ENCODE measurements around the gene MARK2.
A peak's percentile ranks its signal among the peaks of the same experiment; 100 is the strongest.
"Not testable (repeated sequence)": the region's sequence is repeated elsewhere in the genome, so short reads cannot be mapped to it uniquely, and the experiment has no call there.

Gene MARK2

DNA sequence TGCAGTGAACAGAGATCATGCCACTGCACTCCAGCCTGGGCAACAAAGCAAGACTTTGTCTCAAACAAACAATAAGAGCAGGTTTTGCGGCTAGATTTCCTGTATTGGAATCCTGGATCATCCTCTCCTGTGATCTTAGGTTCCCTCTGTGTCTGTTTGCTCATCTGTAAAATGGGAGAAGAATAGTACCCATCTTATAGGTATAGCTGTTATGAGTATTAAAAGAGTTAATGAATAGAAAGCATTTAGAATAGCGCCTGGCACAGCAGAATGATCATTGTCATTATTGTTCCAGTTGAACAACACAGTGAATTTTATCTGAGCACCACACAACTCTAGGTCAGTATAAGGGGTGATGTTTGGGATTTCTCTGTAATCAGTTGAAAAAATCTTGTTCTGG, 10.8 kb downstream of the MARK2 start:
- no peak overlapping the region for H3K4me3 ChIP-seq (ENCODE audit: low read depth, low read length)
- no peak for DNase-seq (ENCODE audit: low read depth)

GRCh38 chr11:63850920-63851319, 12.0 kb downstream of the MARK2 start:
- no peak overlapping the region for H3K4me3 ChIP-seq (ENCODE audit: low read depth, low read length)
- no peak for DNase-seq (ENCODE audit: low read depth)

- H3K4me3 ChIP-seq (ENCODE audit: low read depth, low read length): no peak overlapping the region
- no peak for DNase-seq (ENCODE audit: low read depth)
Measured at GRCh38 chr11:63851364-63851763, 12.5 kb downstream of the MARK2 start.

GRCh38 chr11:63853476-63853875, 14.6 kb downstream of the MARK2 start:
- no peak overlapping the region for H3K4me3 ChIP-seq (ENCODE audit: low read depth, low read length)
- DNase-seq (ENCODE audit: low read depth): no peak

- H3K4me3 ChIP-seq (ENCODE audit: low read depth, low read length): no peak overlapping the region
- no peak for DNase-seq (ENCODE audit: low read depth)
Measured at GRCh38 chr11:63854696-63855095, 15.8 kb downstream of the MARK2 start.

DNA sequence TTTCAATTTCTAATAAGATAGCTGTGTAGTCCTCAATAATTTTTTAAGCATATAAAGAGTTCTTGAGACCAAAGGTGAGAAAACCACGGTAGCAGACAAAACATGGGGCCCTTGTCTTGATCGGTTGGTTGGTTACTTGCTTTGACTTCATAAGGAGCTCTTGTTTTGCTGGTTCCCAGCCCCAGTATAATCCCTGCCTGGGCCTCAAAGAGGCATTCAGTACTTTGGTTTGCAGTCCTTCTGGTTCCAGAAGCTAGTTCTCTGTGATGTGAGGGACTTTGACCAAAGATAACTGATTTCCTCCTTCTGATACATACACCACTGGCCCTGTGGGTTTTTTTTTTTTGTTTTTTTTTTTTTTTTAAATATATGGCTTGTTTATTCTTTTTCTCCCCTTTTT, 17.1 kb downstream of the MARK2 start:
- no peak overlapping the region for H3K4me3 ChIP-seq (ENCODE audit: low read depth, low read length)
- no peak for DNase-seq (ENCODE audit: low read depth)

DNA sequence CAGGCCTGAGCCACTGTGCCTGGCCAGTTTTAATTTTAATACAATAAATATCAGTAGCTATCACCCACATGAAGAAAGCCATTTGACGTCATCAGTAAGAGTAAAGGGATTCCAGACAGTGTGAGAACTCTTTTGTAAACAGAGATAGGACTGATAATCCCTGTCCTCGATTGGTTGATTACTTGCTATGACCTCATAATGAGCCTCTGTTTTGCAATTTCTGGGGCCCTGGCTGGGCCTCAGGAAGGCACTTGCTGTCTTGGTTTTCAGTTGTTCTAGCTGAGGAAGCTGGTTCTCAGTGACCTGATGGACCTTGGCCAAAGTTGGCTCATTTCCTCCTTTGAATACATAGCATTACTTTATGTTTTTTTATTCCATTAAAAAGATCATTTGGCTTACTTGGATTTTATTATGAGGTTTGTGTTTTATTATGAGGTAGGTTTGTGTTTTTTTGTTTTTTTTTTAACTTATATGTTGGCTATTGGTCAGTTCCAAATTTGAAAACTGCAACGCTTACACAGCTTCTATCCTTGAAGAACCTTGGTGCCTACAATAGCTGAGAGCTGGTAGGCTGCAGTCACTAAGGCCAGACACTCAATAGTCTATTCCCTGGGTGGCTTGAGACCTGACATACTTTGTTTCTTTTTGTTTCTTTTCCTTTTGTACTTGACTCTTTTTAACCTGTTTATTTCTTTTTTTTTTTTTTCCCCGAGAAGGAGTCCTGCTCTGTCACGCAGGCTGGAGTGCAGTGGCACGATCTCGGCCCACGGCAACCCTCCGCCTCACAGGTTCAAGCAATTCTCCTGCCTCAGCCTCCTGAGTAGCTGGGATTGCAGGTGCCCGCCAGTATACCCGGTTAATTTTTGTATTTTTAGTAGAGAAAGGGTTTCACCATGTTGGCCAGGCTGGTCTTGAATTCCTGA, 20.0 kb downstream of the MARK2 start:
- peak; percentile 64 for DNase-seq (ENCODE audit: low read depth)
- H3K4me3 ChIP-seq (ENCODE audit: low read depth, low read length): no peak overlapping the region

DNA sequence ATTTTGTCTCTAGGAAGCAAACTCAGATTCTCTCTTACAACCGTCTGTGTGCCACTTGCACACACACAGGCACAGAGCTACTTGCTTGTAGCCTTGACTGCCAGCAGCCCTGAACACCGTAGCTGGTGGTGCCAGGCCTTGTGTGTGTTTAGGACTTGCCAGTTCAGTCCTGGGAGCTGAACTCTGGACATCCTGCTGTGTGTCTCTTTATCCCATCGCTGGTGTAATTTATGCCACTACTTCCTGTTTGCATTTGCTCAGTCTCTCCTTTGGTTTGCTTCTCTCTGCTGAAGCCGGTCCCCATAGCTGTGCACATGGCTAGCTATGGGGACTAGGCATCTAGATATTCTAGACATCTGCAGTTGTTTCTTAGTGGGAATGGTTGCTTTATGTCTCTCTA, 24.0 kb downstream of the MARK2 start:
- H3K4me3 ChIP-seq (ENCODE audit: low read depth, low read length): no peak overlapping the region
- DNase-seq (ENCODE audit: low read depth): no peak

DNA sequence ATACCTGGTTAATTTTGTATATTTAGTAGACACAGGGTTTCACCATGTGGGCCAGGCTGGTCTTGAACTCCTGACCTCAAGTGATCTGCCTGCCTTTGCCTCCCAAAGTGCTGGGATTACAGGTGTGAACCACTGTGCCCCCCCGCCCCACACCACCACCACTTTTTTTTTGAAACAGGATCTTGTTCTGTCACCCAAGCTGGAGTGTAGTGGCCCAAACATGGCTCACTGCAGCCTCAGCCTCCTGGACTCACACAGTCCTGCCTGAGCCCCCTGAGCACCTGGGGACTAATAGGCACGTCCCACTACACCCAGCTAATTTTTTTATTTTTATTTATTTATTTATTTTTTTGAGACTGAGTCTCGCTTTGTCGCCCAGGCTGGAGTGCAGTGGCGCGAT, 24.7 kb downstream of the MARK2 start:
- not testable (repeated sequence) for H3K4me3 ChIP-seq (ENCODE audit: low read depth, low read length); DNase-seq (ENCODE audit: low read depth)

- no peak overlapping the region for H3K4me3 ChIP-seq (ENCODE audit: low read depth, low read length)
- DNase-seq (ENCODE audit: low read depth): no peak
Measured at GRCh38 chr11:63866211-63866610, 27.3 kb downstream of the MARK2 start.

DNA sequence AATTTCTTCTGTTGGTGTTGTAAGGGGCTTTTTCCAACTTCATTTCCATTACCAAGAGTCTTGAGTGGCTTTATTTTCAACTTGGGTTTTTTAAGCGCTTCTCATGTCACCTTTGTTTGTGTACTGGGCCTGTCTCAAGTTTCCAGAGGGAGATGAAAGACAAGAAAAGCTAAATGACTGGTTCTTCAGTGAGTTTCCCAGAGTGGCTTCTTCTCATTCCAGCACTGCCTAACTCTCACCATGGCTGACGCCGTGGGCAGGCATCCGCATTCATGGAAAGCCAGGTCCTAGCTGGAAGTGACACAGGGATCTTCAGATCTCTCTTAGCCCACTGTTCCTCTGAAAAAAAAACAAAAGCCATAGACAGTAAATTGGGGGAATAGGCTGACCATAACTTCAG, 28.6 kb downstream of the MARK2 start:
- no peak for DNase-seq (ENCODE audit: low read depth)
- H3K4me3 ChIP-seq (ENCODE audit: low read depth, low read length): no peak overlapping the region

GRCh38 chr11:63868399-63869064, 29.6 kb downstream of the MARK2 start:
- DNase-seq (ENCODE audit: low read depth): no peak
- H3K4me3 ChIP-seq (ENCODE audit: low read depth, low read length): no peak overlapping the region

DNA sequence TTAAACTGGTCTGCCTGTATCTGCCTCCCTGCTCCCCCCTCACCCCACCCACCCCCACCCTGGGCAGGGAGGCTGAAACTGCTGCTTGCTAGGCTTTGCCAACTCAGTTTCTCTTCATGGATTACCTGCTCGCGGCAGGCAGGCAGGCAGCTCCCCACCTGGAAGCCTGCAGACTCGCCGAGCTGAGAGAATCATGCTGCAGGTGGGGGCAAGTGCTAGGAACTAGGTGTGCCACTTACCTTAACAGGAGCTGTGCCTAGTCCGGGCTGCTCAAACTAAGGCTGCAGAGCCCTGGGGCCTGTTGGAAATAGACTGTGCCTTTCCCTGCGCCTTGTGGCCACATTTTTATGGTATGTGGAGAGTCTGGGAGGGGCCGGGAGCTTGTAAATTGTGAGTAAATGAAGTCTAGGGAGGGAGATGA, 30.3 kb downstream of the MARK2 start:
- no peak overlapping the region for H3K4me3 ChIP-seq (ENCODE audit: low read depth, low read length)
- DNase-seq (ENCODE audit: low read depth): no peak

- no peak overlapping the region for H3K4me3 ChIP-seq (ENCODE audit: low read depth, low read length)
- DNase-seq (ENCODE audit: low read depth): no peak
Measured at GRCh38 chr11:63869683-63870082, 30.8 kb downstream of the MARK2 start.

- H3K4me3 ChIP-seq (ENCODE audit: low read depth, low read length): no peak overlapping the region
- DNase-seq (ENCODE audit: low read depth): no peak
Measured at GRCh38 chr11:63870351-63871140, 31.6 kb downstream of the MARK2 start.

- H3K4me3 ChIP-seq (ENCODE audit: low read depth, low read length): no peak overlapping the region
- DNase-seq (ENCODE audit: low read depth): peak; percentile 63
Measured at GRCh38 chr11:63871962-63872799, 33.3 kb downstream of the MARK2 start.

GRCh38 chr11:63872800-63873197, 33.9 kb downstream of the MARK2 start:
- no peak for DNase-seq (ENCODE audit: low read depth)
- H3K4me3 ChIP-seq (ENCODE audit: low read depth, low read length): no peak overlapping the region

- no peak overlapping the region for H3K4me3 ChIP-seq (ENCODE audit: low read depth, low read length)
Measured at GRCh38 chr11:63873311-63873710, 34.4 kb downstream of the MARK2 start.

GRCh38 chr11:63874511-63874910, 35.6 kb downstream of the MARK2 start:
- no peak overlapping the region for H3K4me3 ChIP-seq (ENCODE audit: low read depth, low read length)
- no peak for DNase-seq (ENCODE audit: low read depth)

More at GRCh38 chr11:63873311-63873710, 34.4 kb downstream of the MARK2 start:
- DNase-seq (ENCODE audit: low read depth): no peak

Data from skeletal muscle cell (primary cell).